ENCODE data around the gene PHF11. TPM values are rescaled to one million over a fixed set of nuclear protein-coding genes. Genes with fewer than 3 reads are reported as not detected.

Gene PHF11
- total and polyA plus RNA-seq, 2 of the 13 experiments (the other 11 are each of a cell fraction or from before 2014, with no cell fraction given): 15.8 to 22.0 TPM

- TF ChIP-seq ZNF33B (CRISPR knock-in tag; IDR thresholded peaks at IDR 0.05): no peak
- peak; percentile 32; the same call in 1 of the 2 replicates for TF ChIP-seq TOPORS (CRISPR knock-in tag; IDR thresholded peaks at IDR 0.05)
- TF ChIP-seq TGIF2 (CRISPR knock-in tag; IDR thresholded peaks at IDR 0.05): 0 out of 2 replicates have a peak, but pooled peaks have one; percentile 44
- no peak for TF ChIP-seq ZNF570 (CRISPR knock-in tag; IDR thresholded peaks at IDR 0.05; ENCODE audit: borderline replicate concordance)
- TF ChIP-seq YEATS2 (CRISPR knock-in tag; IDR thresholded peaks at IDR 0.05; ENCODE audit: borderline replicate concordance): peak; percentile 12; the same call in 1 of the 2 replicates
- TF ChIP-seq CEBPB (IDR thresholded peaks at IDR 0.05; ENCODE audit: borderline replicate concordance, low read depth, low read length): no peak
- TF ChIP-seq MAZ (IDR thresholded peaks at IDR 0.05; ENCODE audit: borderline replicate concordance, low read depth, low read length): no peak; the same call in 1 of the 2 replicates
- peak; percentile 76 for TF ChIP-seq MAZ (CRISPR knock-in tag; IDR thresholded peaks at IDR 0.05; ENCODE audit: low read depth)
- TF ChIP-seq ZMAT3 (CRISPR knock-in tag; conservative IDR thresholded peaks at IDR 0.05): peak; percentile 45; the same call in 1 of the 2 replicates
- TF ChIP-seq AFF4 (CRISPR knock-in tag; IDR thresholded peaks at IDR 0.05): no peak
- TF ChIP-seq ERF (CRISPR knock-in tag; IDR thresholded peaks at IDR 0.05): no peak
- TF ChIP-seq ADNP (CRISPR knock-in tag; IDR thresholded peaks at IDR 0.05): no peak
- TF ChIP-seq REST (IDR thresholded peaks at IDR 0.05; ENCODE audit: borderline replicate concordance in 1 of 2, low read depth in 1 of 2, low read length in 2 of 2): no peak
- no peak for TF ChIP-seq NFIB (CRISPR knock-in tag; IDR thresholded peaks at IDR 0.05; ENCODE audit: borderline replicate concordance)
- TF ChIP-seq POLR2AphosphoS5 (IDR thresholded peaks at IDR 0.05; ENCODE audit: low read depth, low read length): peak; percentile 32; the same call in 1 of the 2 replicates
- TF ChIP-seq ZNF562 (CRISPR knock-in tag; IDR thresholded peaks at IDR 0.05; ENCODE audit: borderline replicate concordance): no peak
- no peak; the same call in 1 of the 2 replicates for TF ChIP-seq FOXC1 (CRISPR knock-in tag; IDR thresholded peaks at IDR 0.05; ENCODE audit: borderline replicate concordance)
- peak; percentile 27; the same call in 1 of the 2 replicates for TF ChIP-seq TFDP2 (CRISPR knock-in tag; IDR thresholded peaks at IDR 0.05)
- peak; percentile 30; the same call in 1 of the 2 replicates for TF ChIP-seq GATAD2A (CRISPR knock-in tag; IDR thresholded peaks at IDR 0.05)
- no peak for TF ChIP-seq ZNF138 (CRISPR knock-in tag; IDR thresholded peaks at IDR 0.05; ENCODE audit: low read depth)
These were observed at the start of gene PHF11 (continued) for GRCh38 chr13:49495783-49496762.

Data from HepG2 (cell line).